Measurements from ENCODE around the gene PIK3CG.
"Not testable (repeated sequence)": the region's sequence is repeated elsewhere in the genome, so short reads cannot be mapped to it uniquely, and the experiment has no call there.

The PIK3CG gene

GRCh38 chr7:106865130-106866041 is at the start of gene PIK3CG:
PIK3CG (plus strand) TSS chr7:106865282; CDS start chr7:106867562, 2,280 bp downstream.
- DNase-seq, result no peak

DNA sequence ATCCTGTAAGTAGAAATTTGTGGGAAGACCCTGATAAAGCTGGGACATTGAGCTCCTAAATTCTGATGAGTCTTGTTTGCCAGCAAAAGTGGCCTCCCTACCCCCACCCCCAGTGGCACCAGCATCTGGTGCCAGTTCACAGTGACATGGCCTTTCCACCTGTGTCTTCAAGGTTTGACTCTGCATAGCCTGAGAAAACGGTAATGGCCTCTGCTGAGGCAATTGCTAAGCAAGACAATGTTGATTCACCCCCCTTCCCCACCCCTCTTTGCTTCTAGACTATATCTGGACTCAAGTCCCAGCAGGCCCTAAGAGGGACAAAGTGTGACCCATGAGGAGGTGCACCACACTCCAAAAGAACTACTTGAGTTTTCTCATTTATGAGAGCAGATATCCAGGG is 48.0 kb upstream of the PIK3CG start:
- no peak for DNase-seq

DNA sequence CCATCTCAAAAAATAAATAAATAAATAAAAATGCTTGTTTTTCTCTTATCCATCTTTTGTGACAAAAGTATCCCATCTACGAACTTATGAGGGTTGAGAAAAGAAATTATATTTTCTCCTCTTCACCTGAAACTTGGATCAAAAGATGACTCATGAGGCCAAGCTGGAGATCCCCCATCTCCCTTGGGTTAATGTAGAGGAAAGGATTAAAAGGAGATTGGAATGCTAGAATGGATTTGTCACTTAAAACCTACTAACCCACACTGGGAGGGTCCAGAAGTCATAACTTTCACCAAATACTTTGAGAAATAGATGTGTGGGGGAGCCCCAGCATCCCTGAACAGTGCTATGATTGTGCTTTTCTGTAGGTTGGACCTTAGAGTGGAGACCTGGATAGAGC is 46.3 kb upstream of the PIK3CG start:
- DNase-seq, result no peak

GRCh38 chr7:106819546-106819945 is 45.5 kb upstream of the PIK3CG start:
- no peak for DNase-seq

- DNase-seq, result peak; percentile 1
Observed at GRCh38 chr7:106820321-106821217, 44.5 kb upstream of the PIK3CG start.

- DNase-seq, result no peak
Observed at GRCh38 chr7:106823631-106824030, 41.5 kb upstream of the PIK3CG start.

DNA sequence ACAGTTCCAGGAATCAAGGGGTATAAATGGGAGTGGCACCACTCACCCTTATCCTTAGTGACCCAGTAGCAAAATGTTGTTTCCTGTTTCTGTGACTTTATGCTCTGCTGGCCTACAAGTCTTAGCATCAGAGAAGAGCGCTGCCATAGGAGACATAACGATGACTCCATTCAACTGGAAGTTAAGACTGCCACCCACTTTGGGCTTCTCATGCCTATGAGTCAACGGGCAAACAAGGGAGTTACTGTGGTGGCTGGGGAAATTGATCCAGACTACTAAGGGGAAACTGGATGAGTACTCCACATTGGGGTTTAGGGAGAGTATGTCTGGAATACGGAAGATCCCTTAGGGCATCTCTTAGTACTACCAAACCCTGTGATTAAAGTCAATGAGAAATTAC is 40.6 kb upstream of the PIK3CG start:
- no peak for DNase-seq

DNA sequence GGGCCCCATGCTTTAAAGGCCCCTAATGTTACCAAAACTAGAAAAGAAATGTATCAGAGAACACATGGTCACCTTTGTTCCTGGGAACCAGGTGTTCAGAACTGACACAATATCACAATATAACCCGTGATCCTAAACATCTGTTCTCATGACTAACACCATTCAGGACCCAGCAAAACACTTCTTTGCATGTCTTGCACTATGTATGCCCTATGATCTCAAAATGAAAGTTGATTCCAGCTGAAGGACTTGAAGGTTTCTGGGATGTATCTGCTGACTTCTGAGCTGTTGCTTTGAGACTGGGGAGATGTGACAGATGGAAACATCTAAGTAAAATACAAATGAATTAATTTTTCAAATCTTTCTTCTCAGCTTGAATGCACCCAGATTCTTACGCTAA is 37.5 kb upstream of the PIK3CG start:
- DNase-seq, result no peak

GRCh38 chr7:106829496-106829895 is 35.6 kb upstream of the PIK3CG start:
- no peak for DNase-seq

GRCh38 chr7:106830896-106831295 is 34.2 kb upstream of the PIK3CG start:
- DNase-seq, result not testable (repeated sequence)

DNA sequence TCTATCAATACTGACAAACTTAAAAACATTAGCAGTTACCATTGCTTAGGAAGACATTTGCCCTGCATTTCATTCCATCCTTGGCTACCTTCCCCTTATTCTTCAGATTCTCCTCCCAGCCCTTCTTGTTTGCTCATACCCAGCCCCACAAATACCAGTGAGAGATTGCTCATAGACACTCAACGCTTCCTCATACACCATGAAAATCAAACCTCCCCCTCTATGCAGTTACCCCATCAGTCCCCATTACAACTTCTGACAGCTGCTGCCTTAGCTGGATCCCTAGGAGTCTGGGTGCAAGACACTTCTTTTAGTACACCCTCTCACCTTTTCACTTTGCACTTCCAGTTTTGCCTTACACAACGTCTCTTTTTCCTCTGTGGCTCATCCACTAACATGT is 28.3 kb upstream of the PIK3CG start:
- DNase-seq, result no peak

DNA sequence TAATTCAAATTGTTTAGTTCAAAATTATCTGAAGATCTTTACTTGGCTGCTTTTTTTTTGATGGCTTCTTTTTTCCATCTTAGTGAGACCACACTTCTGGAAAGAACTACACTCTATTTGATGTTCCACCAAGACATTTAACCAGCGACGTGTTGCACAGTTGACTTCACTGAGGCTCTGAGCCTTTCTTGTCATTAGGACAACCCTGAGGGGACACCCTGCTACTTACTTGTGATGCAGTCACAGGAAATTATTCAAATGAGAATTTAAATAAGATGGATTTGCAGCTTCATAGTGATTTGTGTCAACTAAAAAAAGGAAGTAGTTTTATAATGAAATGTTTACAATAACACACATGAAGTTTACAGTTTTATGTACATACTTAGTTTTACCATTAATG is 25.6 kb upstream of the PIK3CG start:
- no peak for DNase-seq

- peak; percentile 64 for DNase-seq
Observed at GRCh38 chr7:106840342-106840741, 24.7 kb upstream of the PIK3CG start.

DNA sequence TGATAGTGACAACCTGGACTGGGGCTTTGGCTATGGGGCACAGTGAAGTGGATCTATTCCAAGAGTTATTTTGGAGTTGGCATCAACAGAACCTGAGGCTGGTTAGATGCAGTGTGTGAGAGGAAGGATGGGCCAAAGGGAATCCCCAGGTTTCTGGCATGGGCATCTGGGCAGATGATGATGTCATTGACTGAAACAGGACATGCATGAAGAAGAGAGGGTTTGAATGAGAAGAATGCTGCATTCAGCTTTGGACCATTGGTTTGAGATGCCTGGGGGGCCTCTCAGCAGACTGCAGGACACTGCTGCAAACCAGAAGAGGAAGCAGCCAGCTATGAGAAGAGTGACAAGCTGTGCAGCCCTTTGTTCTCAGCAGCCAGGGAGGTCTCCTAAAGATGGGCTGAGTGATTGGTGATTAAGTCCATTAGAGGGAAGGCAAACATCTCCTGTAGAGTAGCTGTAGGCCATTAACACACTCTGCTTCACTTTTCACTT is 23.1 kb upstream of the PIK3CG start:
- DNase-seq, result no peak

DNA sequence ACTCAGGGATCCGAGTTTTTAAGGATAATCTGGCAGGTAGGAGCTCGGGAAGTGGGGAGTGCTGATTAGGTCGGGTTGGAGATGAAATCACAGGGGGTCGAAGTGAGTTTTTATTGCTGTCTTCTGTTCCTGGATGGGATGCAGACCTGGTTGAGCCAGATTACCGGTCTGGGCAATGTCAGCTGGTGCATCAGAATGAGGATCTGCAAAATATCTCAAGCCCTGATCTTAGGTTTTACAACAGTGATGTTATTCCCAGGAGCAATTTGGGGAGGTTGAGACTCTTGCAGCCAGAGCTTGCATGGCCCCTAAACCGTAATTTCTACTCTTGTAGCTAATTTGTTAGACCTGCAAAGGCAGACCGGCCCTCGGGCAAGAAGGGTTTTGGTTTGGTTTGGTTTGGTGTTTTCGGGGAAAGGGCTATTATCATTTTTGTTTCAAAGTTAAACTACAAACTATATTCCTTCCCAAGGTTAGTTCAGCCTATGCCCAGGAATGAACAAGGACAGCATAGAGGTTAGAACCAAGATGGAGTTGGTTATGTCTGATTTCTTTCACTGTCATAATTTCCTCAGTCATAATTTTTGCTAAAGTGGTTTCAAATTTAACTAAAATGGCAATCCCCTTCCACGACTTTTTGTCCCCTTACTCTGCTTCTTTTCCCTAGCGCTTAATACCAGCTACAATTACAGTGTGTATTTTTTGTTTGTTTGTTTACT is 20.6 kb upstream of the PIK3CG start:
- no peak for DNase-seq

DNA sequence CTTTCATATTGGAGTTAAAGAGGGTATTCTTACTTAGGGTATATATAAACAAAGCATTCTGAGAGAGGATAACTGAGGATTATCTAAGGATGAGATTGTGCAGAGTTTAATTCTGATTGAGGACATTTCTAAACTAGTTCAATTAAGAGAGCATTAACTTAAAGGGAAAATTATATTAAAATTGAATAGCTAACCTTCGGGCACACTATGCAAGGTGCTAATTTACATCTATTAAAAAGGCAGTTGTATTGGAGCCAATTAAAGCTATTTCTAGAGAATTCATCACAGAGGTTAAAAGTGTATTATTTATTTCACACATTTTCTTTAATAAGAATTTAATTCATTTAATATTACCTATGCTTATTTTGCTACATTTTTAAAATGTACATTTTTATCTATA is 17.0 kb upstream of the PIK3CG start:
- no peak for DNase-seq

DNA sequence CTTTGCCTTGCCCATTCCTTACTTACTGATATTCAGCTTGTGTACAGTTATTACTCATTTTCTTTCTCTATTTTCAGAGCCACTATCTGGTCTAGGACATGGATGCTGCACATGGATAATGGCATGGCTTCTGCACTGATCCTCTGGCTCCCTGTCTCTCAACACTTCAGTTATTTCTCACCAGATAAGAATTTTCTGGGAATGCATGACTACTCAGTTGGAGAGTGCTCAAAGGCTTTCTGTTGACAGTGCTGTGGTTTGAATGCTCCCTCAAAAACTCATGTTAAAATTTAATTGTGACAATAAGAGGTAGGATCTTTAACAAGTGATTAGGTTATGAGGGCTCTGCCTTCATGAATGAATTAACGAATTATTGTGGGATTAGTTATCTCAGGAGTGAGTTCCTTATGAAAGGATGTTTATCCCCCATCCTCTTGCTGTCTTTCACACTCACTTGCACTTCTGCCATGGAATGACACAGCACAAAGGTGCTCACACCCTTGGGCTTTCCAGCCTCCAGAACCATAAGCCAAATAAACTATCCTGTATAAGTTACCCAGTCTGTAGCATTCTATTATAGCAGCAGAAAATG is 16.1 kb upstream of the PIK3CG start:
- peak; percentile 77 for DNase-seq

GRCh38 chr7:106851632-106852031 is 13.4 kb upstream of the PIK3CG start:
- not testable (repeated sequence) for DNase-seq

DNA sequence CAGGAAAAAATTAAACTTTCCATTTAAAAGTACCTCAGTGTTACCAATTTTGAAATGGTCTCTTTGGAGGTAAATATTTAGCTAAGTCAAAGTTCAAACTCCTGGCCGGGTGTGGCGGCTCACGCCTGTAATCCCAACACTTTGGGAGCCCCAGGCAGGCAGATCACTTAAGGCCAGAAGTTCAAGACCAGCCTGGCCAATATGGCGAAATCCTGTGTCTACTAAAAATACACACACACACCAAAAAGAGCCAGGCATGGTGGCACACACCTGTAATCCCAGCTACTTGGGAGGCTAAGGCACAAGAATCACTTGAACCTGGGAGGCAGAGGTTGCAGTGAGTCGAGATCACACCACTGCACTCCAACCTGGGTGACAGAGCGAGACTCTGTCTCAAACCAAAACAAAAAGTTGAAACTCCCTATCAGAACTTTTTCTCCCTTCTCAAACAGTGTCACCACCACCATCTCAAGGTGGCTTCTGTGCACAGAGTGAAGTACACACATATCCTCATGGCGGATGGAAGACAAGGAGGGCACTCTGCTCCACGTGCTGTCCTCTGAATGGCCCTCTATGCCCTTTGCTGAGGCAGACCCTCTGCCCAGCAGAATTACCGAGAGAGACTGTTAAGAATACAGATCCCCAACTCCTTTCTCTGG is 11.7 kb upstream of the PIK3CG start:
- DNase-seq, result no peak

GRCh38 chr7:106855540-106856132 is 9.4 kb upstream of the PIK3CG start:
- no peak for DNase-seq
